ENCODE data around the gene THADA.

The THADA gene

GRCh38 chr2:43524177-43524965 is 71.5 kb downstream of the THADA start:
- peaks cover 8% of the 10 kb centered on the region for H3K4me1 ChIP-seq (ENCODE audit: insufficient read depth, poor library complexity, severe bottlenecking)
- TF ChIP-seq, protein P1, sequence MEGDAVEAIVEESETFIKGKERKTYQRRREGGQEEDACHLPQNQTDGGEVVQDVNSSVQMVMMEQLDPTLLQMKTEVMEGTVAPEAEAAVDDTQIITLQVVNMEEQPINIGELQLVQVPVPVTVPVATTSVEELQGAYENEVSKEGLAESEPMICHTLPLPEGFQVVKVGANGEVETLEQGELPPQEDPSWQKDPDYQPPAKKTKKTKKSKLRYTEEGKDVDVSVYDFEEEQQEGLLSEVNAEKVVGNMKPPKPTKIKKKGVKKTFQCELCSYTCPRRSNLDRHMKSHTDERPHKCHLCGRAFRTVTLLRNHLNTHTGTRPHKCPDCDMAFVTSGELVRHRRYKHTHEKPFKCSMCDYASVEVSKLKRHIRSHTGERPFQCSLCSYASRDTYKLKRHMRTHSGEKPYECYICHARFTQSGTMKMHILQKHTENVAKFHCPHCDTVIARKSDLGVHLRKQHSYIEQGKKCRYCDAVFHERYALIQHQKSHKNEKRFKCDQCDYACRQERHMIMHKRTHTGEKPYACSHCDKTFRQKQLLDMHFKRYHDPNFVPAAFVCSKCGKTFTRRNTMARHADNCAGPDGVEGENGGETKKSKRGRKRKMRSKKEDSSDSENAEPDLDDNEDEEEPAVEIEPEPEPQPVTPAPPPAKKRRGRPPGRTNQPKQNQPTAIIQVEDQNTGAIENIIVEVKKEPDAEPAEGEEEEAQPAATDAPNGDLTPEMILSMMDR (IDR thresholded peaks at IDR 0.05; ENCODE audit: poor library complexity, severe bottlenecking) = peak; percentile 22
- peaks cover 3% of the 10 kb centered on the region for H3K9me3 ChIP-seq (ENCODE audit: severe bottlenecking)
- ATAC-seq (ENCODE audit: low read depth) (no peak), DNase-seq (ENCODE audit: low spot score) (no peak)
- H3K27ac ChIP-seq (ENCODE audit: poor library complexity, severe bottlenecking) = no peak overlapping the region
- no peaks in the 10 kb centered on the region for H3K27me3 ChIP-seq (ENCODE audit: insufficient read depth, poor library complexity, severe bottlenecking)
- 0 out of 2 replicates have a peak, but pooled peaks cover 2% of the 10 kb centered on the region for H3K36me3 ChIP-seq (ENCODE audit: low read depth)
- no peak overlapping the region for H3K4me3 ChIP-seq (ENCODE audit: severe bottlenecking)

DNA sequence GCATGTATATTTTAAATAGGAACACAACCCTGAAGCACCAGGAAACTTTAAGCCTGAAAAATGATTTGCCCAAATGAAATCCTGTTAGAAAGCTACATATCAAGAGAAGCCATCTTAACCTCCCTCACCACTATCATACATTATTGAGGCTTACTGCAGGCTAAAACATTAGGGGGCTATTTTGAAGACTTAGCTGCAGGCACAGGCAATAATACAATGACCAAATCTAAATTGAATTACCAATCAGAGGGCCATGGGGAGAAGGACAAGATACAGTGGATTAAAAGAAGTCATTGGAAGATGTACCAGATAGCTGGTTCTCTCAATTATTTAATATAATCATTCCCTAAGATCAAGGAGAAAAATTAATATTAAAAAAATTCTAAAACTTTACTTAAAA is 73.7 kb downstream of the THADA start:
- Histone ChIP-seq H3K27me3 (ENCODE audit: insufficient read depth, poor library complexity, severe bottlenecking) (no peaks in the 10 kb centered on the region), H3K4me3 (ENCODE audit: severe bottlenecking) (no peak overlapping the region), H3K36me3 (ENCODE audit: low read depth) (0 out of 2 replicates have a peak, but pooled peaks cover 2% of the 10 kb centered on the region), H3K27ac (ENCODE audit: poor library complexity, severe bottlenecking) (no peak overlapping the region), H3K9me3 (ENCODE audit: severe bottlenecking) (peaks cover 3% of the 10 kb centered on the region), H3K4me1 (ENCODE audit: insufficient read depth, poor library complexity, severe bottlenecking) (peaks cover 23% of the 10 kb centered on the region)
- TF ChIP-seq, protein P1 (IDR thresholded peaks at IDR 0.05; ENCODE audit: poor library complexity, severe bottlenecking) = no peak
- ATAC-seq (ENCODE audit: low read depth) = no peak
- DNase-seq (ENCODE audit: low spot score) = no peak

- H3K4me1 ChIP-seq (ENCODE audit: insufficient read depth, poor library complexity, severe bottlenecking) = peaks cover 29% of the 10 kb centered on the region
- H3K4me3 ChIP-seq (ENCODE audit: severe bottlenecking) = no peak overlapping the region
- no peak overlapping the region for H3K27ac ChIP-seq (ENCODE audit: poor library complexity, severe bottlenecking)
- ATAC-seq (ENCODE audit: low read depth) (no peak), DNase-seq (ENCODE audit: low spot score) (no peak)
- H3K27me3 ChIP-seq (ENCODE audit: insufficient read depth, poor library complexity, severe bottlenecking) = no peaks in the 10 kb centered on the region
- H3K9me3 ChIP-seq (ENCODE audit: severe bottlenecking) = peaks cover 3% of the 10 kb centered on the region
- TF ChIP-seq, protein P1 (IDR thresholded peaks at IDR 0.05; ENCODE audit: poor library complexity, severe bottlenecking) = no peak
- no peaks in the 10 kb centered on the region for H3K36me3 ChIP-seq (ENCODE audit: low read depth)
Observed at GRCh38 chr2:43521568-43521967, 74.3 kb downstream of the THADA start.

DNA sequence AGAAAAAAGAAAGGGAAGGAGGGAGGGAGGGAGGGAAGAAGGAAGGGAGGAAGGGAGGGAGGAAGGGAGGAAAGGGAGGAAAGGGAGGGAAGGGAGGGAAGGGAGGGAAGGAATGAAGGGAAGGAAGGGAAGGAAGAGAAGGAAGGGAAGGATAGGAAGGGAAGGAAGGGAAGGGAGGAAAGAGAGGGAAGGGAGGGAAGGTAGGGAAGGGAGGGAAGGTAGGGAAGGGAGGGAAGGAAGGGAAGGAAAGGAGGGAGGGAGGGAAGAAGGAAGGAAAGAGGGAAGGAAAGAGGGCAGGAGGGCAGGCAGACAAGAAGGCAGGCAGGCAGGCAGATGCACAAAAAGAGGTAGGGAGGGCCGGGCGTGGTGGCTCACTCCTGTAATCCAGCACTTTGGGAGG is 74.9 kb downstream of the THADA start:
- no peaks in the 10 kb centered on the region for H3K27me3 ChIP-seq (ENCODE audit: insufficient read depth, poor library complexity, severe bottlenecking)
- no peak for ATAC-seq (ENCODE audit: low read depth)
- no peak overlapping the region for H3K27ac ChIP-seq (ENCODE audit: poor library complexity, severe bottlenecking)
- H3K4me3 ChIP-seq (ENCODE audit: severe bottlenecking) = no peak overlapping the region
- no peak for DNase-seq (ENCODE audit: low spot score)
- H3K36me3 ChIP-seq (ENCODE audit: low read depth) = no peaks in the 10 kb centered on the region
- H3K4me1 ChIP-seq (ENCODE audit: insufficient read depth, poor library complexity, severe bottlenecking) = peaks cover 36% of the 10 kb centered on the region
- peaks cover 3% of the 10 kb centered on the region for H3K9me3 ChIP-seq (ENCODE audit: severe bottlenecking)
- TF ChIP-seq, protein P1 (IDR thresholded peaks at IDR 0.05; ENCODE audit: poor library complexity, severe bottlenecking) = no peak

DNA sequence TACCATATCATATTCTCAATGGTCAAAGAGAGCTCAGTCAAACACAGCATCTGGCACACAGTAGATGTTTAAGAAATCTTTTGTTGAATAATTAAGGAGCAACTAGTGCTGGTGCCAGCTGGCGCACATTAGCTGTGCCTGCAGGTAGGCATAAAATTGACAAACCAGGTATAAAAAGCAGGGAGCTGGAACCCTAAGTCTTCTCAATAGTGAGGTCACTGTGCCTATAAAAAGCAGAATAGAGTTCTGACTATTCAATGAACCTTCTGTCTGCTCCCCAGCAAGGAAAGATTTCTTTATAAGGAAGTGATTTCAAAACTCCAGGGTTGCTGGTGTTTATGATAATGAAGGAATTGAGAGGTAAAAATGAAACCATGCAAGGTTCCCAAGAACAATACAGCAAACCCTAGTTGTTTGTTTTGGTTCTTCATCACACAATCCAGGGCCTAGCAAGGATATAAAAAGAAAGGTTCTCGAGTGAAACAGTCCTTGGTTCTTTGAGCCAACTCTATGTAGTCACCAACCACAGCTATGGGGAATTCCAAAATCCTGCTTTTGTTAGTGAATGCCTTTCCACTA is 76.1 kb downstream of the THADA start:
- no peaks in the 10 kb centered on the region for H3K9me3 ChIP-seq (ENCODE audit: severe bottlenecking)
- no peaks in the 10 kb centered on the region for H3K27me3 ChIP-seq (ENCODE audit: insufficient read depth, poor library complexity, severe bottlenecking)
- ATAC-seq (ENCODE audit: low read depth) (peak; percentile 85), DNase-seq (ENCODE audit: low spot score) (no peak)
- no peaks in the 10 kb centered on the region for H3K36me3 ChIP-seq (ENCODE audit: low read depth)
- TF ChIP-seq, protein P1 (IDR thresholded peaks at IDR 0.05; ENCODE audit: poor library complexity, severe bottlenecking) = no peak
- peak overlapping the region; percentile 54 for H3K27ac ChIP-seq (ENCODE audit: poor library complexity, severe bottlenecking)
- H3K4me1 ChIP-seq (ENCODE audit: insufficient read depth, poor library complexity, severe bottlenecking) = peaks cover 37% of the 10 kb centered on the region
- no peak overlapping the region for H3K4me3 ChIP-seq (ENCODE audit: severe bottlenecking)

All from RWPE2 (cell line).